GM12864 (cell line): ENCODE measurements around the gene GGA2.
"Not testable (repeated sequence)": the region's sequence is repeated elsewhere in the genome, so short reads cannot be mapped to it uniquely, and the experiment has no call there.

ENCODE experiments used
- DNase-seq: peaks from one replicate; pipeline ENCODE4 v3.0.0-alpha.2; 2011; ENCODE audit warnings: low read depth
- H3K4me3 ChIP-seq: 2 replicates; pipeline ENCODE4 v1.5.1; 2011; ENCODE audit warnings: mild to moderate bottlenecking, low read depth, low read length, control low read depth
- TF ChIP-seq, protein P1 (sequence below): IDR thresholded peaks from 2 replicates; pipeline ENCODE4 v1.5.1; 2011; ENCODE audit warnings: low read depth, mild to moderate bottlenecking, moderate library complexity, low read length, control low read depth, inconsistent platforms; ENCODE audit errors: missing control alignments

Gene GGA2

DNA sequence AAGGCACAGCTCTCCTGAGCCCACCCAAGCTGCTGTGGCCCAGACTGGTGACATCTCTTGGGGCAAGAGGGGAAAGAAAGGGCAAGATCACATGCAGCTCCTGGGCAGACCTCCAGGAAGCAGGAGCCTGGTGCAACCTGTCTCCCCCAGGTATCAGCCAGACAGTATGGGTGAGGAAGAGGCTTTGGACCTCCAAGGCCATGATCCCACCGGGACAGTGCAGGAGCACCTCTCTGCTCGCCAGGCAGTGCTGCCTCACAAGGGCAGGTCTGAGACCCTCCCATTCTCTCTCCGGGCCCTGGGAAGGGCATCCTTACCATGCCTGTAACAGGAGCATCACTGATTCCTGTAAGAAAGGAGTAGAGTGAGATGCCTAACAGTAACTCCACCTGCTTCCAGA lies 31.7 kb downstream of the GGA2 start:
- H3K4me3 ChIP-seq: no peak overlapping the region
- DNase-seq: no peak
- TF ChIP-seq, protein P1, sequence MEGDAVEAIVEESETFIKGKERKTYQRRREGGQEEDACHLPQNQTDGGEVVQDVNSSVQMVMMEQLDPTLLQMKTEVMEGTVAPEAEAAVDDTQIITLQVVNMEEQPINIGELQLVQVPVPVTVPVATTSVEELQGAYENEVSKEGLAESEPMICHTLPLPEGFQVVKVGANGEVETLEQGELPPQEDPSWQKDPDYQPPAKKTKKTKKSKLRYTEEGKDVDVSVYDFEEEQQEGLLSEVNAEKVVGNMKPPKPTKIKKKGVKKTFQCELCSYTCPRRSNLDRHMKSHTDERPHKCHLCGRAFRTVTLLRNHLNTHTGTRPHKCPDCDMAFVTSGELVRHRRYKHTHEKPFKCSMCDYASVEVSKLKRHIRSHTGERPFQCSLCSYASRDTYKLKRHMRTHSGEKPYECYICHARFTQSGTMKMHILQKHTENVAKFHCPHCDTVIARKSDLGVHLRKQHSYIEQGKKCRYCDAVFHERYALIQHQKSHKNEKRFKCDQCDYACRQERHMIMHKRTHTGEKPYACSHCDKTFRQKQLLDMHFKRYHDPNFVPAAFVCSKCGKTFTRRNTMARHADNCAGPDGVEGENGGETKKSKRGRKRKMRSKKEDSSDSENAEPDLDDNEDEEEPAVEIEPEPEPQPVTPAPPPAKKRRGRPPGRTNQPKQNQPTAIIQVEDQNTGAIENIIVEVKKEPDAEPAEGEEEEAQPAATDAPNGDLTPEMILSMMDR: no peak

DNA sequence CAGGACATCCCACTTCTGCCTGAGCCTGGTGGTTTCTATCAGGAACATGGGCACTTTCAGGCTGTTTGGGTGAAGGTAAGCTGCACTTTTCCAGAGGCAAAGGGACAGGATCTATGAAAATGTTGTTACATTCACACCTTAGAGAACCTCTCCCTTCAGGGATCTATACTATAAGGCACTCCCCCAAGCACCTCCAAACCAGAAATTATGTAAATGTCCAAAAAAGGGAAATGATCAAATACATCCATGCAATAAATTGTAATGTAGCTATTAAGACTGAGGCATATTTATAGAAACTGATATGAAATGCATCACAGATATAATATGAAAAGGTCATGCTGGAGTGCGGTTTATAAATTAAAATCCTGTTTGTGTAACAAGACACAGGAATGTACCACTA lies 34.0 kb downstream of the GGA2 start:
- no peak overlapping the region for H3K4me3 ChIP-seq
- TF ChIP-seq, protein P1: no peak
- DNase-seq: no peak

DNA sequence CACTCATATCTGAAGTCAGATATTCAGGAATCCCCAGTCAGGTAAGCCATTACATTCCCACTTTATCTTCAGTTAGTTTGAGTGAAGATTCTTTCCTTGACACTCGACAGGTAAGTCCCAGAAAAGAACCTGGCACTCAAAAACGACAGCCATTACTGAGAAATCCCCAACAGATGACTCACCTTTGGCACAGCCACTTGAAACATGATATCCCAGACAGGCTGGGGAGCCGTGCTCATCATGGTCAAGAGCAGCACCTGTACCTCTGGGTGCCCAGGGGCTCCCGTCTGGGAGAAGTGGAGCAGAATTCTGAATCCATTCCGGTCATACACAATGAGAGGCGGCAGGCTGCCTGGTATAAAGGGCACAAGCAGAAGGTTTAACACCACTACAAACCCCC lies 40.5 kb downstream of the GGA2 start:
- H3K4me3 ChIP-seq: no peak overlapping the region
- TF ChIP-seq, protein P1: no peak
- DNase-seq: no peak

DNA sequence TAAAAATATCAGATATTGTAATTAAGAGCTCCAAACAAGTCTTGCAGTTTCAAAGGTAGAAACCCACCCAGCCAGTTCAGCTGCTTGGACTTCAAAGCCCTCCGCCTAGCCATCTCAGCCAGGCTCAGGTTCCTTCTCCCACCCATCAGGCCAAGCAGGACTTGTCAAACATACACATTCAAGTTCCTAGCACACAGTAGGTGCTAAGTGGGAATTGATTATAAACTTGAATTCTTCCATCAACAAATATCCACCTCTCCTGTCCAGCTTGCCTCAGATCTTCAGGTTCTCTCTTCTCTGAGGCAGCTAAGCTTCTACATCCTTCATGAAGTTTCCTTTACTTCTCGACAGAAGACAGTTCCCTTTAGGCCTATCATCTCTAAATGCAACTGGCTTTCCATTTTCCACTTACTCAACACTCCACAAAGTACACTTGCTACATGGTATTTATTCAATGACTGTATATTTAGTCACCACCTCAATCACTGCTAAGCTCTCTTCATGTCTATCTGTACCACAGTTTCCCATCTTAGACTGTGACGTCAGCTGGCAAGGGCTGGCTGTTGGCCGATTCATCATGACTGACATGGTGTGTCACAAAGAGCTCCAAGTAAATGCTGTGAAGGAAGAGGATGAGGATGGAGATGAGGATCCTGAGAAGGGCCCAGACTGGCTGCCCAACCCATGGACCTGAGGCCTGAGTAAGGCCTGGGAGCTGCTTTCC lies 44.0 kb downstream of the GGA2 start:
- no peak for DNase-seq
- TF ChIP-seq, protein P1: no peak
- no peak overlapping the region for H3K4me3 ChIP-seq

DNA sequence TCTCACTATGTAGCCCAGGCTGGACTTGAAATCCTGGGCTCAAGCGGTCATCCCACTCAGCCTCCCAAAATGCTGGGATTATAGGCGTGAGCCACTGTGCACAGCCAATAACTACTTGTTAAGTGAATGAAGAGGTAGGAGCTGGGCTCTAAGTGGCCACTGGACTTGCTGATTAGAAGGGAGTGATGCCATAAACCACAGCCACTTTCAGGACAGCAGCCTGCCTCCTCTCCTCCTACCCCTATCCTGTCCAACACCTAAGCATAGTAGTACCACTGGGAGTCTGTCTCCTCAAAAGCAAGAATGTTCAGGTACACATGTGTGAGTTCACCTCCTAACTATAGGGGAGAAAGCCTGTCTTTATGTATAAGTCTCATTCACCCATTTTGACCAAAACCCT lies 45.1 kb downstream of the GGA2 start:
- H3K4me3 ChIP-seq: no peak overlapping the region
- DNase-seq: no peak
- TF ChIP-seq, protein P1: no peak

DNA sequence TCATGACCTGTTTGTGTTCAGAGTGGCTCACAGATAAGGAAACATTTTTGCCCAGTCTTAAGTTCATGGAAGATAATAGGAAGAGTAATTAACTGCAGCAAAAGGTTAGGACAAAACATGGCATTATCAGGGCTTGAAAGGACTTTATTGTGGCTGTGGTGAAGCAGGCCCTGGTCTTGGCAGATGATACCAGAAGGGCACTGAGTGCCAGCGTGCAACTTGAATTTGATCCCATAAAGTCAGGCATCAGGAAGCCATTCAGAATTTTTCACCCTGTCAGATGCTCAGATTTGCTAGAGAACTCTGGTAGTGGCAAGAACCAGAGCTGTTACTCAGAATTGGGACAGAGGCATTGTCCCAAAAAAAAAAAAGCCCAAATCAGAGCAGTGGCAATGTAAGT lies 46.1 kb downstream of the GGA2 start:
- H3K4me3 ChIP-seq: no peak overlapping the region
- TF ChIP-seq, protein P1: no peak

DNA sequence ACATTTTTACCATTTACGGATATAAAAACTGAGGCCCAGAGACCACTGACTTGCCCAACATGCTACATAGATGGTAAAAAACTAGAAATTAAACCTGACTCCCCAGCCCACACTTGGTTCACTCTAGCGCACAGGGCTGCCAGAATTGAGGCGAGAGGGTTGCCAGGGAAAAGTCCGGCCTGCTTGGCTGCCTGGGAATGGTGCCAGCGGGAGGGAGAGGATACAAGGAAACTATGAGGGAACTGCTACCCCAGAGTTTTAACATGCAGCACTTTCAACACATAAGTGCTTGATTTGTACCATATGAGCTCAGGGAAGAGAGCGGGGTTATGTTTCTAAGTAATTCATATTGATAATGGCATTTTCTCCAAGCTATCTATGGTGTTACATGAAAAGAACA lies 47.3 kb downstream of the GGA2 start:
- not testable (repeated sequence) for H3K4me3 ChIP-seq, DNase-seq

More for the DNA sequence above, 46.1 kb downstream of the GGA2 start:
- DNase-seq: no peak
